ENCODE results near the gene MINDY4B. TPM values are rescaled to one million over a fixed set of nuclear protein-coding genes. Genes with fewer than 3 reads are reported as not detected.

Gene MINDY4B
- total RNA-seq, 6 experiments from 2014 or later = not detected

DNA sequence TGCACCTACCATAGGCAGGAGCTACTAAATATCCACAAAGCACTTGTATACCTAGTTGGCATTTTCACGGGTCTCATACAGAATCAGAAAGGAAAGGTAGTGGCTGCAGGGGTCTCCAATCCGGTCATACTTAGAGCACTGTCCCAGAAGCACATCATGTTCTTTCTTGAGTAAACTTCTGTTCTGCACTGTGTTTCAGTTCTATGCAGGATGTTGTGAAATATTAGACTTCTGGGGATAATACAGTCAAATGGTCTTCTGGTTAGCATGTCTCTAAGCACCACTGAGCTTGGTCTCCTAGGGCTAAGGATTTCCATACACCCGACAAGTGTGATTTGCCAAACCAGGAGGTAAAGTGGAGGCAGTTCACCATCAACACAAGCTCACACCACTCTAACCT lies 27.9 kb downstream of the MINDY4B start:
- intact Hi-C loops (cut with DNase I) = no loop called here
- WGBS (ENCODE audit: insufficient coverage, low coverage, low lambda C conversion rate, missing lambda C conversion rate) = 61% methylated on average over 3 of the region's 3 CpGs
- Histone ChIP-seq H3K27me3 (no peaks in the 10 kb centered on the region), H3K27ac (no peak overlapping the region), H3K4me3 (no peak overlapping the region), H3K9me3 (no peaks in the 10 kb centered on the region), H3K36me3 (no peaks in the 10 kb centered on the region), H3K4me1 (no peaks in the 10 kb centered on the region)
- DNase-seq (no peak), ATAC-seq (no peak)
- TF ChIP-seq POLR2A (IDR thresholded peaks at IDR 0.05) = no peak
- TF ChIP-seq, protein P1, sequence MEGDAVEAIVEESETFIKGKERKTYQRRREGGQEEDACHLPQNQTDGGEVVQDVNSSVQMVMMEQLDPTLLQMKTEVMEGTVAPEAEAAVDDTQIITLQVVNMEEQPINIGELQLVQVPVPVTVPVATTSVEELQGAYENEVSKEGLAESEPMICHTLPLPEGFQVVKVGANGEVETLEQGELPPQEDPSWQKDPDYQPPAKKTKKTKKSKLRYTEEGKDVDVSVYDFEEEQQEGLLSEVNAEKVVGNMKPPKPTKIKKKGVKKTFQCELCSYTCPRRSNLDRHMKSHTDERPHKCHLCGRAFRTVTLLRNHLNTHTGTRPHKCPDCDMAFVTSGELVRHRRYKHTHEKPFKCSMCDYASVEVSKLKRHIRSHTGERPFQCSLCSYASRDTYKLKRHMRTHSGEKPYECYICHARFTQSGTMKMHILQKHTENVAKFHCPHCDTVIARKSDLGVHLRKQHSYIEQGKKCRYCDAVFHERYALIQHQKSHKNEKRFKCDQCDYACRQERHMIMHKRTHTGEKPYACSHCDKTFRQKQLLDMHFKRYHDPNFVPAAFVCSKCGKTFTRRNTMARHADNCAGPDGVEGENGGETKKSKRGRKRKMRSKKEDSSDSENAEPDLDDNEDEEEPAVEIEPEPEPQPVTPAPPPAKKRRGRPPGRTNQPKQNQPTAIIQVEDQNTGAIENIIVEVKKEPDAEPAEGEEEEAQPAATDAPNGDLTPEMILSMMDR (IDR thresholded peaks at IDR 0.05) = no peak

DNA sequence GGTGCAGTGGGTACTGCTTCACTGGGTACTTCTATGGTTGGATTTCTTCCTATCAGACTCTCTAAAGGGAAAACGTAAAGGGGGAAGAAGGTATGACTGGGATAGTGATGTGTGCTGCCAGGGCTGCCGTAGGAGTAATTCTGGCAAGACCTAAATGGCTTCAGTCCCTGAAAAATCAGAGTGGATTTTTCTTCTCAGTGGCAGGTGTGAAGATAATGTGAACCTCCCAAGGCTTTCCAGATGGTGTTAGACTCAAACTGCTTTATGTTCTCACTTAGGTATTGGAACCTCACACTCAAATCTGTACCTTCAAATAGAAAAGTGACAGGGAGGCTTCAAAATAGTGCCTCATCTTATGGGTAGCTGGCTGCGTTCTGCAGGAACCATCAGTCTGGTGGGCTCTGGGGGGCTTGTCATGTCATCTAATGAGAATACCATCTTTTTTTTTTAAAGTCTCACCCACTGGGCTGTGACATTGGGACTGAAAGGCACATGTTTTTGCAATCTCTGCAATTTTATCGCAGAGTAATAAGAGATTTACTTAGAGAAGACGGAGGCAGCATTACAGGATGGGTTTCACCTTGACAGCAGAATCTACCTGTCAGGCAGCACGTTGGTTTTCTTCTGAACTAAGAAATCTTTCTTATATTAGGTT lies 28.5 kb downstream of the MINDY4B start:
- no peak for DNase-seq
- no peak overlapping the region for H3K4me3 ChIP-seq
- no peaks in the 10 kb centered on the region for H3K36me3 ChIP-seq
- intact Hi-C loops (cut with DNase I) = no loop called here
- 70% methylated on average over 6 of the region's 6 CpGs for WGBS (ENCODE audit: insufficient coverage, low coverage, low lambda C conversion rate, missing lambda C conversion rate)
- no peaks in the 10 kb centered on the region for H3K4me1 ChIP-seq
- no peaks in the 10 kb centered on the region for H3K9me3 ChIP-seq
- no peak overlapping the region for H3K27ac ChIP-seq
- H3K27me3 ChIP-seq = no peaks in the 10 kb centered on the region
- no peak for TF ChIP-seq POLR2A (IDR thresholded peaks at IDR 0.05)
- TF ChIP-seq, protein P1 (IDR thresholded peaks at IDR 0.05) = no peak
- no peak for ATAC-seq

DNA sequence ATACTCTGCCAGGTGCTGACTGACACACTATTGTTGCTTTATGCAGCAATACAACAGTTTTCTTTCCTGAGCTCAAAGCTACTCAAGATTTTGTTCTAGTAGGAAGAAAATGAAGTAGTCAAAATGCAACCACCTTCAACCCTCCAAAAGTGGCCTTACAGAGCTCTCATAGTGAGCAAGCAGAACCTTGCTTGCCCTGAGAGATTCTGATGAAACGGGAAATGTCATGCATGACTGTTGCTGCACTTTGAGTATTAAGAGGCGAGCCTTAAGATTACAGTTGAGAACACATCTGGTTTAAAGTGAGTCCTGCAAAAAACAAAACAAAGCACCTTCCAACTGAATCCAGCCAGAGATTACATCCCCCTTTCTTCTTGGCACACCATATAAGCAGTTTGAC lies 29.7 kb downstream of the MINDY4B start:
- Histone ChIP-seq H3K27me3 (no peaks in the 10 kb centered on the region), H3K36me3 (no peaks in the 10 kb centered on the region), H3K27ac (no peak overlapping the region), H3K4me1 (no peaks in the 10 kb centered on the region), H3K4me3 (no peak overlapping the region), H3K9me3 (no peaks in the 10 kb centered on the region)
- ATAC-seq (no peak), DNase-seq (no peak)
- WGBS (ENCODE audit: insufficient coverage, low coverage, low lambda C conversion rate, missing lambda C conversion rate) = 63% methylated on average over 2 of the region's 2 CpGs
- intact Hi-C loops (cut with DNase I) = no loop called here
- TF ChIP-seq, protein P1 (IDR thresholded peaks at IDR 0.05) = no peak
- TF ChIP-seq POLR2A (IDR thresholded peaks at IDR 0.05) = no peak

DNA sequence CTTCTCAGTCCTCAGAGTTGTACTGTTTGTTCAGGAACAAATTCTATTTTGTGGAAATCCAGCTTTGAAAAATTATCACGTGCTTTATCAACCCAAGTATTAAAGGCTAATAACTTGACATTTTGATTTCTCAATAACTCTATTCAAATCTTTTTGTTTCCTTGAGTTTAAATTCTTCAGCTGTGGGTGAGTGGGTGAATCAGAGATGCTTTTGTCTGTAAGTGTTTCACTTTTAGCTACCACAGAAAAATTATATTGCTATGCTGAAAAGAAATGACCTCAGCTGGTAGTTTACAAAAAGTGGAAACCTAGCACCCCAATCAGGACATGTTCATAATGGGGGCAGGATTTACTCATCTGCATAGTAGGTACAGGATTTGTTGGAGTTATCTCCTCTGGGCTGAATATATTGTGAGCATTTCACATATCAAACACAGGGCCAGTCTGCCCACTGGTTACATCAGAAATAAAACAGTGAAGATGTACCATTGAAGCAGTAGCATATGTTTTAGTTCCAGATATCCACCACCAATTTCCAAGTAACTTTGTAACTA lies 30.5 kb downstream of the MINDY4B start:
- TF ChIP-seq, protein P1 (IDR thresholded peaks at IDR 0.05) = no peak
- no peak for TF ChIP-seq POLR2A (IDR thresholded peaks at IDR 0.05)
- intact Hi-C loops (cut with DNase I) = no loop called here
- H3K9me3 ChIP-seq = no peaks in the 10 kb centered on the region
- no peaks in the 10 kb centered on the region for H3K4me1 ChIP-seq
- ATAC-seq = no peak
- no peak overlapping the region for H3K27ac ChIP-seq
- 86% methylated on average over 1 of the region's 1 CpG for WGBS (ENCODE audit: insufficient coverage, low coverage, low lambda C conversion rate, missing lambda C conversion rate)
- DNase-seq = no peak
- no peaks in the 10 kb centered on the region for H3K36me3 ChIP-seq
- no peak overlapping the region for H3K4me3 ChIP-seq
- H3K27me3 ChIP-seq = no peaks in the 10 kb centered on the region
